ENCODE measurements around the gene ABLIM2.

Gene ABLIM2

GRCh38 chr4:8073206-8073863 lies 85.3 kb downstream of the ABLIM2 start:
- no peak overlapping the region for H2BK15ac ChIP-seq (replicated peaks; ENCODE audit: low read depth)
- H4K8ac ChIP-seq (ENCODE audit: low read depth, low read length): no peak overlapping the region
- H3K27ac ChIP-seq (ENCODE audit: low read depth, low read length): no peak overlapping the region
- no peak overlapping the region for H3K9ac ChIP-seq (ENCODE audit: low read length)
- no peaks in the 10 kb centered on the region for H3K36me3 ChIP-seq (ENCODE audit: control insufficient read depth, insufficient read depth, low read length)
- H3K27me3 ChIP-seq (ENCODE audit: insufficient read depth, low read length, poor library complexity): no peaks in the 10 kb centered on the region
- H3K56ac ChIP-seq (ENCODE audit: low read length): no peak overlapping the region
- H2AK5ac ChIP-seq (ENCODE audit: low read length): no peak overlapping the region
- H3K4me2 ChIP-seq (ENCODE audit: low read length): no peak overlapping the region
- no peak for DNase-seq
- WGBS (ENCODE audit: extremely low coverage, insufficient coverage, low lambda C conversion rate): no CpG with 5 or more reads among the region's 17 CpGs
- H3K4ac ChIP-seq (ENCODE audit: low read depth, low read length): no peak overlapping the region
- no peaks in the 10 kb centered on the region for H3K79me1 ChIP-seq (ENCODE audit: low read length)
- no peak overlapping the region for H3K23ac ChIP-seq (ENCODE audit: low read length)
- H3K79me2 ChIP-seq (ENCODE audit: control insufficient read depth, insufficient read depth, low read length): no peaks in the 10 kb centered on the region
- H3K4me3 ChIP-seq (ENCODE audit: low read length): no peak overlapping the region
- H3K4me1 ChIP-seq (ENCODE audit: control insufficient read depth, low read depth, low read length): no peaks in the 10 kb centered on the region
- no peak overlapping the region for H2BK120ac ChIP-seq (ENCODE audit: low read depth, low read length)
- no peak overlapping the region for H3K18ac ChIP-seq (ENCODE audit: low read length)
- H4K5ac ChIP-seq (ENCODE audit: low read length): no peak overlapping the region
- no peak overlapping the region for H2BK5ac ChIP-seq (ENCODE audit: low read length)

DNA sequence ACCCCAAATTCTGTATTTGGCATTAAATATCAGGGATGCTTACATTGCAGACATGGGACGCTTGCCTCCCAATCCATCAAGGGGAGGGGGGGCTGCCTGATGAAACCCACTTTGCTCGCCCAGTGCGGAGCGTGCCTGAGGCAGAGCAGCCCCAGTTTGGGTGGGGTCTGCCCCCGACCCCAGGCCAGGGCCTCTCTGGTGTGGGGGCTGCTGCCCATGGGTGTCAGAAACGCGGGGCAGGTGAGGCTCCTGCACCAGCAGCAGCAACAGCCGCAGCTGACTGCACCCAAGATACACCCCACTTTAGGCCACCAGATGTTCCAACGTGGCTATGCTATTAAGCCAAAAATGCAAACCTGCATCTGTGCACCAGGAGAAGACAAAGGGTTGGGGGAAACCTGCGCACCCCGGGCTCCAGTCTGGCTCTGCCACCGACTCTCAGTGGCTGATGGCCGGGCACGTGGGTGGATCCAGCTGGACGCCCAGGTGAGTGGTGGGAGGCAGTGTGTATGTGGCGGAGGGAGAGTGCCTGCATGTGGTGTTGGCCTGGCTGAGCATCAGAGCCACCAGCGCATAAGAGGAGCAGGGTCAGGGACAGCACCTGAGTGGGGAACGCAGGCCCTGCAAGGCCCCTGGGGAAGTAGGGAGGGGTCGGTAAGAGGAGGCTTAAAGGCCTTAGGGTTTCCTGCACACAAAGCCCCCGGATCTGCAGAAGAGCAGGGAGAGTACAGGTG lies 86.2 kb downstream of the ABLIM2 start:
- Histone ChIP-seq H2AK5ac (ENCODE audit: low read length) (no peak overlapping the region), H3K56ac (ENCODE audit: low read length) (no peak overlapping the region), H4K8ac (ENCODE audit: low read depth, low read length) (no peak overlapping the region), H3K18ac (ENCODE audit: low read length) (no peak overlapping the region), H3K9ac (ENCODE audit: low read length) (no peak overlapping the region), H2BK120ac (ENCODE audit: low read depth, low read length) (no peak overlapping the region), H3K27ac (ENCODE audit: low read depth, low read length) (no peak overlapping the region), H3K4me2 (ENCODE audit: low read length) (no peak overlapping the region), H3K79me1 (ENCODE audit: low read length) (no peaks in the 10 kb centered on the region), H3K4me3 (ENCODE audit: low read length) (no peak overlapping the region), H2BK15ac (replicated peaks; ENCODE audit: low read depth) (no peak overlapping the region), H2BK5ac (ENCODE audit: low read length) (no peak overlapping the region), H3K23ac (ENCODE audit: low read length) (no peak overlapping the region), H4K5ac (ENCODE audit: low read length) (no peak overlapping the region), H3K79me2 (ENCODE audit: control insufficient read depth, insufficient read depth, low read length) (no peaks in the 10 kb centered on the region), H3K4ac (ENCODE audit: low read depth, low read length) (no peak overlapping the region), H3K4me1 (ENCODE audit: control insufficient read depth, low read depth, low read length) (no peaks in the 10 kb centered on the region), H3K36me3 (ENCODE audit: control insufficient read depth, insufficient read depth, low read length) (no peaks in the 10 kb centered on the region), H3K27me3 (ENCODE audit: insufficient read depth, low read length, poor library complexity) (no peaks in the 10 kb centered on the region)
- no peak for DNase-seq
- WGBS (ENCODE audit: extremely low coverage, insufficient coverage, low lambda C conversion rate): no CpG with 5 or more reads among the region's 20 CpGs

DNA sequence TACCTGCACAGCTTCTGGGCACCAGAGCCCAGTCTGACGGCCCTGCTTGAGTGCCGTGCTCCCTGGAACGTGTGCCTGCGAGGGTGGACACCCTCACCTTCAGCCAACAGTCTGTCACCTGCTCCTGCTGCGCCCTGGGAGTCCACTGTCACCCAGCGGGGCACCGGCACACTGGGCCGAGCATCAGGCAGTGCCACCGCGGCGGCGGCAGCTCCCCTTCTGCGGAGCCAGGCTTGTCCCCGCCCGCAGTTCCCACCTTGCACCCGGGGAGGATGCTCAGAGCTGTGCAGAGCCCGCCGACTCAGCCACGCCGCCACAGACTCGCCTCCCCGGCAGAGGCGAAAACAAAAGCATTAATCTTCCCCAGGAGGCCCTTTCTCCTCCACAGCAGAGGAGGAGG lies 86.8 kb downstream of the ABLIM2 start:
- no peak overlapping the region for H3K4ac ChIP-seq (ENCODE audit: low read depth, low read length)
- no peak overlapping the region for H3K56ac ChIP-seq (ENCODE audit: low read length)
- no peak overlapping the region for H4K8ac ChIP-seq (ENCODE audit: low read depth, low read length)
- H3K4me2 ChIP-seq (ENCODE audit: low read length): no peak overlapping the region
- no peaks in the 10 kb centered on the region for H3K79me2 ChIP-seq (ENCODE audit: control insufficient read depth, insufficient read depth, low read length)
- no peak overlapping the region for H2BK5ac ChIP-seq (ENCODE audit: low read length)
- WGBS (ENCODE audit: extremely low coverage, insufficient coverage, low lambda C conversion rate): no CpG with 5 or more reads among the region's 23 CpGs
- no peak overlapping the region for H2BK120ac ChIP-seq (ENCODE audit: low read depth, low read length)
- H3K27ac ChIP-seq (ENCODE audit: low read depth, low read length): no peak overlapping the region
- H3K9ac ChIP-seq (ENCODE audit: low read length): no peak overlapping the region
- H2BK15ac ChIP-seq (replicated peaks; ENCODE audit: low read depth): no peak overlapping the region
- no peak overlapping the region for H3K4me3 ChIP-seq (ENCODE audit: low read length)
- H4K5ac ChIP-seq (ENCODE audit: low read length): no peak overlapping the region
- H2AK5ac ChIP-seq (ENCODE audit: low read length): no peak overlapping the region
- no peaks in the 10 kb centered on the region for H3K27me3 ChIP-seq (ENCODE audit: insufficient read depth, low read length, poor library complexity)
- DNase-seq: no peak
- H3K4me1 ChIP-seq (ENCODE audit: control insufficient read depth, low read depth, low read length): no peaks in the 10 kb centered on the region
- H3K18ac ChIP-seq (ENCODE audit: low read length): no peak overlapping the region
- H3K79me1 ChIP-seq (ENCODE audit: low read length): no peaks in the 10 kb centered on the region
- no peaks in the 10 kb centered on the region for H3K36me3 ChIP-seq (ENCODE audit: control insufficient read depth, insufficient read depth, low read length)
- no peak overlapping the region for H3K23ac ChIP-seq (ENCODE audit: low read length)

GRCh38 chr4:8070736-8071718 lies 87.6 kb downstream of the ABLIM2 start:
- H3K36me3 ChIP-seq (ENCODE audit: control insufficient read depth, insufficient read depth, low read length): no peaks in the 10 kb centered on the region
- H3K4me2 ChIP-seq (ENCODE audit: low read length): no peak overlapping the region
- no peak for DNase-seq
- no peak overlapping the region for H3K18ac ChIP-seq (ENCODE audit: low read length)
- H3K23ac ChIP-seq (ENCODE audit: low read length): no peak overlapping the region
- H2BK5ac ChIP-seq (ENCODE audit: low read length): no peak overlapping the region
- H3K4ac ChIP-seq (ENCODE audit: low read depth, low read length): no peak overlapping the region
- WGBS (ENCODE audit: extremely low coverage, insufficient coverage, low lambda C conversion rate): no CpG with 5 or more reads among the region's 30 CpGs
- H3K4me3 ChIP-seq (ENCODE audit: low read length): no peak overlapping the region
- no peak overlapping the region for H4K5ac ChIP-seq (ENCODE audit: low read length)
- no peaks in the 10 kb centered on the region for H3K4me1 ChIP-seq (ENCODE audit: control insufficient read depth, low read depth, low read length)
- H3K56ac ChIP-seq (ENCODE audit: low read length): no peak overlapping the region
- no peak overlapping the region for H2BK15ac ChIP-seq (replicated peaks; ENCODE audit: low read depth)
- no peak overlapping the region for H2BK120ac ChIP-seq (ENCODE audit: low read depth, low read length)
- H4K8ac ChIP-seq (ENCODE audit: low read depth, low read length): no peak overlapping the region
- H3K27me3 ChIP-seq (ENCODE audit: insufficient read depth, low read length, poor library complexity): no peaks in the 10 kb centered on the region
- no peak overlapping the region for H3K27ac ChIP-seq (ENCODE audit: low read depth, low read length)
- no peak overlapping the region for H3K9ac ChIP-seq (ENCODE audit: low read length)
- no peak overlapping the region for H2AK5ac ChIP-seq (ENCODE audit: low read length)
- no peaks in the 10 kb centered on the region for H3K79me2 ChIP-seq (ENCODE audit: control insufficient read depth, insufficient read depth, low read length)
- H3K79me1 ChIP-seq (ENCODE audit: low read length): no peaks in the 10 kb centered on the region

- no peak overlapping the region for H3K4ac ChIP-seq (ENCODE audit: low read depth, low read length)
- no peak overlapping the region for H3K23ac ChIP-seq (ENCODE audit: low read length)
- H3K18ac ChIP-seq (ENCODE audit: low read length): no peak overlapping the region
- H3K56ac ChIP-seq (ENCODE audit: low read length): no peak overlapping the region
- H3K36me3 ChIP-seq (ENCODE audit: control insufficient read depth, insufficient read depth, low read length): no peaks in the 10 kb centered on the region
- no peak overlapping the region for H3K4me2 ChIP-seq (ENCODE audit: low read length)
- H3K27me3 ChIP-seq (ENCODE audit: insufficient read depth, low read length, poor library complexity): no peaks in the 10 kb centered on the region
- no CpG with 5 or more reads among the region's 27 CpGs for WGBS (ENCODE audit: extremely low coverage, insufficient coverage, low lambda C conversion rate)
- no peak overlapping the region for H3K9ac ChIP-seq (ENCODE audit: low read length)
- H2AK5ac ChIP-seq (ENCODE audit: low read length): no peak overlapping the region
- H3K27ac ChIP-seq (ENCODE audit: low read depth, low read length): no peak overlapping the region
- H4K8ac ChIP-seq (ENCODE audit: low read depth, low read length): no peak overlapping the region
- H3K4me1 ChIP-seq (ENCODE audit: control insufficient read depth, low read depth, low read length): no peaks in the 10 kb centered on the region
- H2BK5ac ChIP-seq (ENCODE audit: low read length): no peak overlapping the region
- H2BK15ac ChIP-seq (replicated peaks; ENCODE audit: low read depth): no peak overlapping the region
- H2BK120ac ChIP-seq (ENCODE audit: low read depth, low read length): no peak overlapping the region
- H3K79me1 ChIP-seq (ENCODE audit: low read length): no peaks in the 10 kb centered on the region
- H3K4me3 ChIP-seq (ENCODE audit: low read length): no peak overlapping the region
- no peak for DNase-seq
- H4K5ac ChIP-seq (ENCODE audit: low read length): no peak overlapping the region
- H3K79me2 ChIP-seq (ENCODE audit: control insufficient read depth, insufficient read depth, low read length): no peaks in the 10 kb centered on the region
These were observed 89.4 kb downstream of the ABLIM2 start for GRCh38 chr4:8069102-8069752.

All from mesendoderm (in vitro differentiated cells).